Activated CD4-positive, alpha-beta memory T cell treated with anti-CD3 and anti-CD28 coated beads for 36 hours (primary cell): ENCODE data around the gene PRTG. TPM values are rescaled to one million over a fixed set of nuclear protein-coding genes. Genes with fewer than 3 reads are reported as not detected.

Experiments used
- CTCF ChIA-PET: fragments of 350-600 bp; sonication (Branson Sonifier 250); formaldehyde crosslinking; loops from one replicate; lab custom pipeline; 2021; ENCODE audit warnings: antibody characterized with exemption, inconsistent platforms; lab: Charles Lee
- POLR2A ChIA-PET: fragments of 350-600 bp; sonication (Branson Sonifier 250); formaldehyde crosslinking; loops from one replicate; lab custom pipeline; 2021; ENCODE audit warnings: antibody characterized with exemption; lab: Charles Lee
- DNase-seq: peaks from one replicate; pipeline ENCODE4 v3.0.0-alpha.2; 2020
- H3K27ac Mint-ChIP-seq: one replicate; pipeline ENCODE4 v1.8.0; 2021; ENCODE audit warnings: mixed read lengths
- H3K27me3 Mint-ChIP-seq: one replicate; pipeline ENCODE4 v1.8.0; 2021; ENCODE audit warnings: mixed read lengths
- H3K36me3 Mint-ChIP-seq: one replicate; pipeline ENCODE4 v1.8.0; 2021; ENCODE audit warnings: mixed read lengths
- H3K4me1 Mint-ChIP-seq: one replicate; pipeline ENCODE4 v1.8.0; 2021; ENCODE audit warnings: low read depth, mixed read lengths
- H3K4me3 Mint-ChIP-seq: one replicate; pipeline ENCODE4 v1.8.0; 2021; ENCODE audit warnings: mild to moderate bottlenecking, mixed read lengths
- H3K9me3 Mint-ChIP-seq: one replicate; pipeline ENCODE4 v1.8.0; 2021; ENCODE audit warnings: mixed read lengths
- intact Hi-C: fragments of 100-400 bp; cut with micrococcal nuclease; formaldehyde crosslinking; loops from one replicate; pipeline ENCODE4 v1.15.1; 2023
- total RNA-seq, 2 experiments: library from RNA; stranded (reverse); gene quantifications; one replicate each; pipeline ENCODE4 v1.2.3, GENCODE V29; 2021

The PRTG gene
- total RNA-seq, 2 experiments from 2014 or later = not detected

DNA sequence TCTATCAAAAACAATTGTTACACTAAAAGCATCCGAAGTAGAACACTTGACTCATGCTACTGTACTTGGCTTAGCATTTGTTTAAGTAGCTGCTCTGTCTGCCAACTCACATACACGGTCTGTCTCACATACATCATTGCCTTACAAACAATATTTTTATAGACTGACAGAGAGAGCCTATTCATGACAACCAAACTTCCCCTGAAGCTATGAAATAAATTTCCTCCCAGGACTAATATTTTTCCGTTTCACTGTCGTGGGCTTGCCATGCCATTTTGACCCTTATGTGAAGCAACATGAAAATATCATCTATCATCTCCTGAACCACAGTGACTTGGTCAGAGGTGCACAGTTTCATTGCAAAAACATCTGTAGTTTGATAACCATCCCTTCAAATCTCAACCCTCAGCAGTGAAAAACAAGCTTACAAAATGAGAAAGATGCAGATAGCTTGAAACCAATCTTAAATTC, 88.4 kb downstream of the PRTG start:
- Mint-ChIP-seq H3K36me3 (no peaks in the 10 kb centered on the region), H3K9me3 (no peaks in the 10 kb centered on the region), H3K27ac (no peak overlapping the region), H3K4me3 (no peak overlapping the region), H3K4me1 (no peaks in the 10 kb centered on the region), H3K27me3 (no peaks in the 10 kb centered on the region)
- ChIA-PET CTCF (interaction anchor here (0.7 to 1.2 kb wide), 2 partner anchors 8 to 83 kb away, joined by 3 to 4 read pairs; no protein-coding TSS in a partner anchor), POLR2A (no interaction called here)
- intact Hi-C loops = loop anchor here (5.0 kb wide), 1 partner anchor 593 kb away; no protein-coding TSS in a partner anchor
- no peak for DNase-seq

DNA sequence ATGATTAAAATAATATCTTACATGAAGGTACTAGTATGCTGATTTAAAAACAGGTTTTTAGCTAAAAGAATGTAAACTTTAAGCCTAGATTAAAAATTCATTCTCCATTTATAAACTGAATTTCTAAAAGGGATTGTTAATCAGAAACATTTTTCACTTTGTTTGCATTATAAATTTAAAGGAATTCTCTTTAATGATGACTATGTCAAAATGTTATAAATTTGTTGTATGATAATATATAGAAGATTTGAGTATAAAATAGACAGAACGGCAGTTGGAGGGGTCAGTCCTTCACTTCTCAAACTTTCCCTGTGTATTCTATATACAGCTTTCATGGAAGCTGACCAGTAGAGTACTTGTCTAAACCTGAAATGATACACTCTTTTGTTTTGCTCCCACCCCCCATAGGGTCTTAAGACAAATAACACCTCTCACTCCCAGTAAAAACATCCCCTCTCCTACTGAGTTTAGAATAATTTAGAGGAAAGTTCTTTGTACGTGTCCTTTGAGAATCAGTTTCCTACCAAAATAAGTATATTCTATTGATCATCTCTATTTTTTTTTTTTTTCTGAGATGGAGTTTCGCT, 90.0 kb downstream of the PRTG start:
- Mint-ChIP-seq H3K9me3 (no peaks in the 10 kb centered on the region), H3K36me3 (no peaks in the 10 kb centered on the region), H3K27me3 (no peaks in the 10 kb centered on the region), H3K27ac (no peak overlapping the region), H3K4me3 (no peak overlapping the region), H3K4me1 (no peaks in the 10 kb centered on the region)
- CTCF ChIA-PET = interaction anchor here (1.1 to 7.9 kb wide), 2 partner anchors 122 to 193 kb away, joined by 3 to 84 read pairs; no protein-coding TSS in a partner anchor
- no peak for DNase-seq
- intact Hi-C loops = loop anchor here (5.0 kb wide), 1 partner anchor 594 kb away; no protein-coding TSS in a partner anchor
- POLR2A ChIA-PET = no interaction called here

DNA sequence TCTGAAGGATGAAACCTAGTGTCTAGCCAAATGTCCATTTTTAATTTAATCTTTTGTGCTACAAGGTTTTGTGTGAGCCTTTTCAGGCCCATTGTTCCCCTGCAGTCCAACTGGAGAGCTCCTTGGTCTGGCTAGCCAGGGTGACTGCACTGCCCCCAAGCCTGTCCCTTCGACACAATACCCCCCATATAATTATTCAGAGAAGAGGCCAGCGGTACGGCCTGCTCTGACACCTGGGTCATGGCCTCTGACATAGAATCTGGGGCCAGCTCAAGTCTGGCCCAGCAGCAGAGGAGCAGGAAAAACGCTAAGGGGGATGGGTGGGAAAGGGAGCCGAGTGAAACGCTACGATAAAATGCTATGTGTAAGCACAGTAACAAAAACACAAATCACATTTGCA, 90.6 kb downstream of the PRTG start:
- H3K4me3 Mint-ChIP-seq = no peak overlapping the region
- POLR2A ChIA-PET = no interaction called here
- H3K9me3 Mint-ChIP-seq = no peaks in the 10 kb centered on the region
- no peaks in the 10 kb centered on the region for H3K36me3 Mint-ChIP-seq
- intact Hi-C loops = loop anchor here (5.0 kb wide), 1 partner anchor 595 kb away; no protein-coding TSS in a partner anchor
- CTCF ChIA-PET = interaction anchor here (1.1 to 7.9 kb wide), 2 partner anchors 122 to 194 kb away, joined by 3 to 84 read pairs; no protein-coding TSS in a partner anchor
- no peak overlapping the region for H3K27ac Mint-ChIP-seq
- no peaks in the 10 kb centered on the region for H3K27me3 Mint-ChIP-seq
- H3K4me1 Mint-ChIP-seq = no peaks in the 10 kb centered on the region
- DNase-seq = no peak

GRCh38 chr15:55649058-55649423, 93.9 kb downstream of the PRTG start:
- intact Hi-C loops = loop anchor here (2.0 kb wide), 1 partner anchor 126 kb away; no protein-coding TSS in a partner anchor
- ChIA-PET POLR2A (no interaction called here), CTCF (interaction anchor here (0.5 to 7.9 kb wide), 21 partner anchors 10 to 779 kb away, joined by 3 to 84 read pairs (median 3); no protein-coding TSS in a partner anchor)
- H3K4me1 Mint-ChIP-seq = no peaks in the 10 kb centered on the region
- peaks cover 2% of the 10 kb centered on the region for H3K27me3 Mint-ChIP-seq
- H3K4me3 Mint-ChIP-seq = no peak overlapping the region
- H3K27ac Mint-ChIP-seq = no peak overlapping the region
- DNase-seq = no peak
- H3K36me3 Mint-ChIP-seq = no peaks in the 10 kb centered on the region
- no peaks in the 10 kb centered on the region for H3K9me3 Mint-ChIP-seq

DNA sequence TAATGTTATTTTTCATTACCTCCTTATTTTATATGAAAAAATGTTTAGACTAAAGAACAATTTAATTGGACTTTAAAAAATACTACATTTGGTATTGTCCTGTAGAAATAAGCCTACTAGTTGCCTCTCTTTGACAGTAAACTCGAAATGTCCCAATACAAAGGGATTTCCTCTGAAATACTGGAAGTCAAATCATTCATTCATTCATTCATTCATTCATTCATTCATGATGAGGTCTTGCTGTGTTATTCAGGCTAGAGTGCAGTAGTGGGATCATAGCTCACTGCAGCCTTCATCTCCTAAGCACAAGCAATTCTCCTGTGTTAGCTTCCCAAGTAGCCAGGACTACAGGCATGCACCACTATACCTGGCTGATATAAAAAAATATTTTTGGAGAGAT, 104.2 kb downstream of the PRTG start:
- no peak for DNase-seq
- no peaks in the 10 kb centered on the region for H3K9me3 Mint-ChIP-seq
- H3K27ac Mint-ChIP-seq = no peak overlapping the region
- ChIA-PET CTCF (interaction anchor here (1.0 to 2.9 kb wide), 5 partner anchors 10 to 125 kb away, joined by 3 to 10 read pairs (median 3); no protein-coding TSS in a partner anchor), POLR2A (no interaction called here)
- no peaks in the 10 kb centered on the region for H3K4me1 Mint-ChIP-seq
- no peaks in the 10 kb centered on the region for H3K36me3 Mint-ChIP-seq
- H3K27me3 Mint-ChIP-seq = no peaks in the 10 kb centered on the region
- no peak overlapping the region for H3K4me3 Mint-ChIP-seq
- intact Hi-C loops = no loop called here

GRCh38 chr15:55637086-55637485, 105.9 kb downstream of the PRTG start:
- H3K9me3 Mint-ChIP-seq = no peaks in the 10 kb centered on the region
- H3K4me3 Mint-ChIP-seq = no peak overlapping the region
- H3K27me3 Mint-ChIP-seq = no peaks in the 10 kb centered on the region
- H3K4me1 Mint-ChIP-seq = no peaks in the 10 kb centered on the region
- DNase-seq = no peak
- POLR2A ChIA-PET = no interaction called here
- H3K36me3 Mint-ChIP-seq = no peaks in the 10 kb centered on the region
- intact Hi-C loops = no loop called here
- H3K27ac Mint-ChIP-seq = no peak overlapping the region
- CTCF ChIA-PET = interaction anchor here (2.9 kb wide), 1 partner anchor 12 kb away, joined by 10 read pairs; no protein-coding TSS in a partner anchor

DNA sequence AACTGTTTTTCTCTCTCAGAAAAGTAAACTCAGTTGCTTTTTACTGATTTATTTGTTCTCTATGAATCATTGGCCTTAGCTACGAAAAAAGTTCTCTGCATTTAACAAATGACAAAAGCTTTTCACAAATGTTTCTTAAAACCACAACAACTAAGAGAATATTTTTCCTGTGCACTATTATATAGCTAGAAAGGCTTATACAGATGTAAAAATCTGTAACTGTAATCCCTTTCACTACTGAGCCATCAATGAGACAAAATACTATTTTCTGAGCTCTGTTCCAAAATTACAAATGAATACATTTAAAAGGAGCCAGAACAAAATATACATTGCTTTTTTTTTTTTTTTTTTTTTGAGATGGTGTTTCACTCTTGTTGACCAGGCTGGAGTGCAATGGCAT, 109.2 kb downstream of the PRTG start:
- intact Hi-C loops = no loop called here
- Mint-ChIP-seq H3K36me3 (no peaks in the 10 kb centered on the region), H3K4me1 (no peaks in the 10 kb centered on the region), H3K27ac (no peak overlapping the region), H3K9me3 (no peaks in the 10 kb centered on the region), H3K27me3 (no peaks in the 10 kb centered on the region), H3K4me3 (no peak overlapping the region)
- ChIA-PET CTCF (no interaction called here), POLR2A (no interaction called here)
- no peak for DNase-seq

GRCh38 chr15:55632434-55632833, 110.5 kb downstream of the PRTG start:
- DNase-seq = no peak
- Mint-ChIP-seq H3K9me3 (no peaks in the 10 kb centered on the region), H3K27me3 (no peaks in the 10 kb centered on the region), H3K36me3 (no peaks in the 10 kb centered on the region), H3K4me3 (no peak overlapping the region), H3K27ac (no peak overlapping the region), H3K4me1 (no peaks in the 10 kb centered on the region)
- intact Hi-C loops = no loop called here
- ChIA-PET POLR2A (no interaction called here), CTCF (no interaction called here)

DNA sequence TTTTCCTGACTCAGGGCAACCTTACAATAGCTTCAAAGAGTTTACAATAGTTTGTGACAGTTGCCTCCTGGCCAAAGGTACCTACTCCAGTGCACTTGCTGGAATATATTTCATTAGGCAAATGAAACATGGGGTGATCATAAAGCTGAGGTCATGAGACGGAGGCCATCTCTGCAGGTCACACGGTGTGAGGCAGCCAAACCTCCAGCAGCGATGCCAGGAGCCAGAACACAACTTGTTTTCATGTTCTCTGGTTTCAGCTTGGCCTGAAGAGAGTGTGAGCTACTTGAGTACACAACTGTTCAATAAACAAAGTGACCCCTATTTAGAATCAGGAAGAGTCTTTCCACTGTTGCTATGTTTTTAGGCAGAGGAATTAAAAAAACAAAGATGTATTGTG, 112.1 kb downstream of the PRTG start:
- H3K36me3 Mint-ChIP-seq = no peaks in the 10 kb centered on the region
- CTCF ChIA-PET = interaction anchor here (0.6 to 1.5 kb wide), 2 partner anchors 104 to 190 kb away, joined by 3 to 4 read pairs; no protein-coding TSS in a partner anchor
- H3K27me3 Mint-ChIP-seq = no peaks in the 10 kb centered on the region
- no peaks in the 10 kb centered on the region for H3K9me3 Mint-ChIP-seq
- no peak overlapping the region for H3K4me3 Mint-ChIP-seq
- POLR2A ChIA-PET = no interaction called here
- no peak for DNase-seq
- H3K4me1 Mint-ChIP-seq = no peaks in the 10 kb centered on the region
- intact Hi-C loops = no loop called here
- no peak overlapping the region for H3K27ac Mint-ChIP-seq

- ChIA-PET CTCF (interaction anchor here (0.5 kb wide), 1 partner anchor 103 kb away, joined by 3 read pairs; no protein-coding TSS in a partner anchor), POLR2A (no interaction called here)
- Mint-ChIP-seq H3K9me3 (no peaks in the 10 kb centered on the region), H3K4me3 (no peak overlapping the region), H3K36me3 (no peaks in the 10 kb centered on the region), H3K4me1 (no peaks in the 10 kb centered on the region), H3K27me3 (no peaks in the 10 kb centered on the region), H3K27ac (no peak overlapping the region)
- intact Hi-C loops = no loop called here
- DNase-seq = no peak
These were observed 114.6 kb downstream of the PRTG start for GRCh38 chr15:55628369-55628730.

DNA sequence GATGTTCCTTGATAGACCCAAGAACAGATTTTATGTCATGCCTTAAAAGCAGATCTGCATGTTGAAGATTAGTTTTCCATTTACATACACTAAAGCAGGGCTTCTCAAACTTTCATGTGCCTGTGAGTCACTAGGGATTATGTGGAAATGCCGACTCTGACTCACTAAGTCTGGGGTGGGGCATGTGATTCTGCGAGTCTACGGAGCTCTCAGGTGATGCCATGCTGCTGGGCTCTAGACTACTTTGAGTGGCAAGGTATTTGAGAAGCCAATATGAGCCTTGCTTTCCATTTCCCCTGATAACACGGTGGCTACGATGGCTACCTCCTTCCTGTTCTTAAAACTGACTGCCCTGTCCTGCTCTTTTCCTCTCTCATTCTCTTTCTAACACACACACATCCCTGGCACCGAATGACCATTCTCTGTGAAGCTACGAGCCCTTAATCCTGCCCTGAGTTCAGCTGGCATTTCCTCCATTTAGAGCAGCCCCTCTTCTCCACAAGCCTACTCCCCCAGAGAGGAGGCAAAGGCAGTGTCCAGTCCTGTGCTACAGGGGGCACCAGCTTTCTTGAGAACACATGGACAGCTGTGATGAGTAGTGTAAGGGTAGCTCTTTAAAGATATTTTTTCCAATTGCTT, 115.1 kb downstream of the PRTG start:
- POLR2A ChIA-PET = no interaction called here
- no peaks in the 10 kb centered on the region for H3K36me3 Mint-ChIP-seq
- H3K4me3 Mint-ChIP-seq = no peak overlapping the region
- CTCF ChIA-PET = interaction anchor here (0.5 kb wide), 1 partner anchor 103 kb away, joined by 3 read pairs; no protein-coding TSS in a partner anchor
- H3K4me1 Mint-ChIP-seq = no peaks in the 10 kb centered on the region
- intact Hi-C loops = no loop called here
- DNase-seq = no peak
- H3K27ac Mint-ChIP-seq = no peak overlapping the region
- no peaks in the 10 kb centered on the region for H3K9me3 Mint-ChIP-seq
- H3K27me3 Mint-ChIP-seq = no peaks in the 10 kb centered on the region

DNA sequence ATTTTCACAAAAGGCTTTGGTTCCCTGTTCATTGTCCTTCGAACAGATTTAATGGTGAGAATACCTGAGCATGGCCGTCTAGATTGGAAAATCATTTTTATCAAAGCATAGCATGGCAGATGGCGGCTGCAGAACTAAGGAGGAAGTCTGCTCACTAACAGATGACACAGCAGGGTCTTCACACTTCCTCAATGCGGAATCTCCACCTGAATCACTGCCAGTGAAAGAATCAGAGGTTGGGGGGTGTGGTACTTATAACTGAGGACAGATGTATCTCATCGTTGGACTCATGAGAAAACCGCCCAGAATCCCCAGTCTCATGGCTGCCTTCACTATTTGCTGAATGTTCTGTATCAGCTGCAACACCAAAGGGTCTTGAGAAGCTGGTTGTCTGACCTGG, 123.2 kb downstream of the PRTG start:
- no peak overlapping the region for H3K27ac Mint-ChIP-seq
- DNase-seq = no peak
- H3K9me3 Mint-ChIP-seq = no peaks in the 10 kb centered on the region
- H3K36me3 Mint-ChIP-seq = no peaks in the 10 kb centered on the region
- H3K27me3 Mint-ChIP-seq = peaks cover 10% of the 10 kb centered on the region
- ChIA-PET CTCF (no interaction called here), POLR2A (no interaction called here)
- intact Hi-C loops = no loop called here
- H3K4me3 Mint-ChIP-seq = no peak overlapping the region
- H3K4me1 Mint-ChIP-seq = no peaks in the 10 kb centered on the region
